Measurements from ENCODE around the gene JAK2.
"Not testable (repeated sequence)": the region's sequence is repeated elsewhere in the genome, so short reads cannot be mapped to it uniquely, and the experiment has no call there.

- not testable (repeated sequence) for TF ChIP-seq CTCF (IDR thresholded peaks at IDR 0.05; ENCODE audit: extremely low read depth in 1 of 2, insufficient read depth in 1 of 2, low read depth in 1 of 2, low read length in 2 of 2); MAX (IDR thresholded peaks at IDR 0.05; ENCODE audit: insufficient read depth, insufficient read length); GATA2 (IDR thresholded peaks at IDR 0.05; ENCODE audit: insufficient read depth, insufficient read length, low read depth, low read length); EZH2 (IDR thresholded peaks at IDR 0.05; ENCODE audit: borderline replicate concordance, low read depth, low read length, severe bottlenecking); POLR2A (IDR thresholded peaks at IDR 0.05; ENCODE audit: low read depth, low read length); POLR2AphosphoS5 (IDR thresholded peaks at IDR 0.05; ENCODE audit: insufficient read depth, low read depth, low read length)
Observed at GRCh38 chr9:4942042-4942691, 42.9 kb upstream of the JAK2 start.
